ENCODE results near the gene OCIAD1.
"Not testable (repeated sequence)": the region's sequence is repeated elsewhere in the genome, so short reads cannot be mapped to it uniquely, and the experiment has no call there.

Gene OCIAD1

GRCh38 chr4:48801016-48801715 is 29.7 kb upstream of the OCIAD1 start:
- no peak for TF ChIP-seq CTCF (IDR thresholded peaks at IDR 0.05; ENCODE audit: low read depth, low read length)

GRCh38 chr4:48804584-48805301 is 26.1 kb upstream of the OCIAD1 start:
- H3K4me3 ChIP-seq (ENCODE audit: low read depth, low read length), result no peak overlapping the region
- TF ChIP-seq CTCF (IDR thresholded peaks at IDR 0.05; ENCODE audit: low read depth, low read length), result no peak

More at GRCh38 chr4:48801016-48801715, 29.7 kb upstream of the OCIAD1 start:
- H3K4me3 ChIP-seq (ENCODE audit: low read depth, low read length), result no peak overlapping the region

- no peak overlapping the region for H3K4me3 ChIP-seq (ENCODE audit: low read depth, low read length)
- no peak for TF ChIP-seq CTCF (IDR thresholded peaks at IDR 0.05; ENCODE audit: low read depth, low read length)
Observed at GRCh38 chr4:48812866-48813265, 18.0 kb upstream of the OCIAD1 start.

DNA sequence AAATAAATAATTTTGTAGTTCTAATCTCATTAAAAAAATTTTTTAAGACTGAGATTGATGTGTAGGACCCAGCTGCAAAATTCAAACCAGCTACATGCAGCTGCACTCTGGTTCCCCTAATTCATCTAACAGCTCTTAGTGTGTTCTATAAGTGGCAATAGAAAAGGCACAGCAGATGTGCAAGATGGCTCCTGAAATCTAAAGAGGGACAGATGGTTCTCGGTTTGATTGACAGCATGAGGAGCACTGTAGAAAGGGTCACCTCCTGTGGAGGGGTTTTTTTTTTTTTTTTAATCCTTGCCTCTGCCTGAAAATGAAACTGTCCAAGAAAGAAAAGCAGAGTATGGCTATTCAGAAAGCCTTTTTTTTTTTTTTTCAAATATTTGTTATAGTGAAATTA is 16.9 kb upstream of the OCIAD1 start:
- TF ChIP-seq CTCF (IDR thresholded peaks at IDR 0.05; ENCODE audit: low read depth, low read length), result no peak
- no peak overlapping the region for H3K4me3 ChIP-seq (ENCODE audit: low read depth, low read length)

DNA sequence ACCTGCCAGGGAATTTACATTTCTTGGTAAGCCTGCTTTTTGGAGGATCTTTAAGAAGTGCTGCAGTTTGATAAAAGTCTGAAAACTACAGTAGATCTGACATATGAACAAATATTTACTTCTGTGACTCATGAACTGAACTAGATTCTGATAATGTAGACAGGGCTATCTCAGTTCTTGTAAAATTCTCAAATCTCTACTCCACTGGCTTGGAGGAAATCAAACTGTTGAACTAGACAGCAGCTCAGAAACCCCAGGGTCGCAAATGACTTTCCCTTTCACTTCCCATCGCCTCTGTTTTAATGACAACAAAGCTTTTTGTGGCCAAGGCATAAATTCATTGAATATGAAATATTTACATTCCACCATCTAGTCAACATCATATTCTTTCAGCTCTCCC is 15.4 kb upstream of the OCIAD1 start:
- H3K4me3 ChIP-seq (ENCODE audit: low read depth, low read length), result no peak overlapping the region
- no peak for TF ChIP-seq CTCF (IDR thresholded peaks at IDR 0.05; ENCODE audit: low read depth, low read length)

DNA sequence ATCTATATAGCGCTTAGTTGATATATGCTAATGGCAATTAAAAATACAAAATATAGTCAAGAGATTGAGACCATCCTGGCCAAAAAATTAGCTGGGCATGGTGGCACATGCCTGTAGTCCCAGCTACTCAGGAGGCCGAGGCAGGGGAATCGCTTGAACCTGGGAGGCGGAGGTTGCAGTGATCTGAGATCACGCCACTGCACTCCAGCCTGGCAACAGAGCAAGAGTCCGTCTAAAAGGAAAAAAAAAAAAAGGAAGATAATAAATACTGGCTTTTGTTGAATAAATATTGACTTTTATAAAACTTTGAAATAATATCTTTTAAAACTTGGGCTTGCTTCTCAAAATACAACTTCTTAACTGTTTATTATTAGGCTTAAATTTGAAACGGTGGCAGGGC is 14.6 kb upstream of the OCIAD1 start:
- H3K4me3 ChIP-seq (ENCODE audit: low read depth, low read length), result not testable (repeated sequence)

GRCh38 chr4:48816971-48817370 is 13.9 kb upstream of the OCIAD1 start:
- TF ChIP-seq CTCF (IDR thresholded peaks at IDR 0.05; ENCODE audit: low read depth, low read length), result no peak
- H3K4me3 ChIP-seq (ENCODE audit: low read depth, low read length), result no peak overlapping the region

DNA sequence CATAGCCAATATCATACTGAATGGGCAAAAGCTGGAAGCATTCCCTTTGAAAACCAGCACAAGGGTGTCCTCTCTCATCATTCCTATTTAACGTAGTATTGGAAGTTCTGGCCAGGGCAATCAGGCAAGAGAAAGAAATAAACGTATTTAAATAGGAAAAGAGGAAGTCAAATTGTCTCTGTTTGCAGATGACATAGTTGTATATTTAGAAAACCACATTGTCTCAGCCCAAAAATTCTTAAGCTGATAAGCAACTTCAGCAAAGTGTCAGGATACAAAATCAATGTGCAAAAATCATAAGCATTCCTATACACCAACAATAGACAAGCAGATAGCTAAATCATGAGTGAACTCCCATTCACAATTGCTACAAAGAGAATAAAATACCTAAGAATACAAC is 9.5 kb upstream of the OCIAD1 start:
- not testable (repeated sequence) for H3K4me3 ChIP-seq (ENCODE audit: low read depth, low read length)

Measured in WI38 (cell line).